ENCODE measurements around the gene RBMS1.

DNA sequence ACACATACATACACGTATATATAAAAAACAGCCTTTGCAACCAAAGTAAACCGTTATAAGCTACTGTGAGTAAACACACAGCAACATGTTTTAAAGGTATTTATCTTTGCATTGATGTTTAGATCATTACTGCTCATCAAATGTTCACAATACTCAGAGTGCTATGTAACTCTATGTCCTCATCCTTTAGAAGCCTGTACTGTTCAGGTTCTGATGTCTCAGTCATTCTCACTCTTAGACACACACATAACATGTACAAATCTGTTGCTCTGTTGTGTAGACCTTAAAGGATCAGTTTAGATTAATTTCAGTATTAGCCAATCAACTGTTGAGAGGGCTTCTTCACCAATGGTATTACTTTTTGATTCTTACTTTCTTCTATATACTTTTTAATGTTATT is 153.9 kb downstream of the RBMS1 start:
- no peak for TF ChIP-seq POLR2A (IDR thresholded peaks at IDR 0.05; ENCODE audit: low read depth, low read length)
- TF ChIP-seq TAF1 (IDR thresholded peaks at IDR 0.05; ENCODE audit: low read depth, low read length) = no peak
- no peak for TF ChIP-seq POLR2AphosphoS5 (IDR thresholded peaks at IDR 0.05; ENCODE audit: low read depth, low read length)
- no peak for TF ChIP-seq SPI1 (IDR thresholded peaks at IDR 0.05; ENCODE audit: low read depth, low read length)
- TF ChIP-seq POU2F2 (IDR thresholded peaks at IDR 0.05; ENCODE audit: low read depth, low read length) = no peak

Measured in GM12891 (cell line).